D341Med (cell line): Measurements from ENCODE around the gene FSTL1.

Source experiments
- DNase-seq: peaks from one replicate; pipeline ENCODE4 v3.0.0; 2012; ENCODE audit warnings: low spot score

FSTL1 gene

DNA sequence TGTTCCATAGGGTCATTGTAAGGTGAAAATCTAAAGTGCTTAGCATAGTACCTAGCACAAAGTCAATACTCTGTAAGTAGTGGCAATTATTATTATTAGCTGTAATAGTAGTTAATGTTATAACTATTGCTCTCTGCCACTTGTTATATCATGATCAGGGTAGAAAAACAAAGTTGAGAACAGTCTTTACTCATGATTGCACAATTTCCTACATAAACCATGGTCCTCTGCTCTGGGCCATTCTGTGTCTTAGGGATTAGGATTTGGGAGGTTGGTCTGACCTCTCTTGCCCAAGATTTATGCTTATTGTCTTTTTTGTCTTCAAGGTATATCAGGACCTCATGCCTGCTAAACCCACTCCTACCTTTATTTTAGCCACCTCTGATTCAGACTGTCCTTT is 97.3 kb downstream of the FSTL1 start:
- DNase-seq = no peak

DNA sequence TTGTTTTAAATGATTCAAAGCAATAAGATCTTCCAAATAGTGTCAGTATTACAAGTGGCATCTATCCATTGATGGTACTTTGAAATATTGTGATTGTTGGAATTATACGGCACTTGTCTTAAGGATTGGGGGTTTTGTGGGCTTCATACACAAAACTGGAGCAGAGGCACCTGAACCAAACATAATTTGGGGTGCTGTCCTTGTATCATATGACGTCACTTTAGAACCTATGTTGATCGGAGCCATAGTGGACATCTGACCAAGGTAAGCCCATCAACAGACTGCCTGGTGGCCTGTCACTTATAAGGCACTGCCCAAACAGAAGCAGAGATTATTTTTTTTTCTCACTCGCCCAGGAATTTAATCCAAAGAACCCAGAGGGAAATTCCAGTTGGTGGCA is 98.8 kb downstream of the FSTL1 start:
- no peak for DNase-seq

- DNase-seq = no peak
Measured at GRCh38 chr3:120350401-120350941, 100.3 kb downstream of the FSTL1 start.

DNA sequence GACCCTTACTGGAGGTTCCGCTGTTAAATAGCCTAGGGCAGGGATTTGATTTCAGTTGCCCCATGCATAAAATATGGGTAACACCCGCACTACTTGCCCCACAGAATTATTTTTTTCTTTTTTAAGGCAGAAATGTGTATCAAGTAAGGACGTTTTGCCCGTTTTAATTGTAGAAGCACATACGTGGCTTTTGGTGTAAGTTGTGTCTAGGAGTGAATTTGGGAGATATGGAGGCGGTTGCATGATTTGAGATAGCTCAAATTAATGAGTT is 101.0 kb downstream of the FSTL1 start:
- DNase-seq = no peak

- DNase-seq = peak; percentile 98
Measured at GRCh38 chr3:120348991-120349854, 101.6 kb downstream of the FSTL1 start, which contains the start of gene LRRC58. LRRC58 (minus strand) TSS chr3:120349354; CDS start chr3:120349243, 111 bp downstream.

GRCh38 chr3:120348065-120348990 is 102.5 kb downstream of the FSTL1 start:
- no peak for DNase-seq

- no peak for DNase-seq
Measured at GRCh38 chr3:120344349-120344748, 106.4 kb downstream of the FSTL1 start.
